HG03442 (cell line): ENCODE measurements around the gene TEF.

Source experiments
- ATAC-seq: cut with Tn5 transposase; IDR thresholded peaks from one replicate; pipeline ENCODE4 v1.9.1; 2021; ENCODE audit warnings: mild to moderate bottlenecking, moderate library complexity; ENCODE audit not compliant: unreplicated experiment

TEF gene

DNA sequence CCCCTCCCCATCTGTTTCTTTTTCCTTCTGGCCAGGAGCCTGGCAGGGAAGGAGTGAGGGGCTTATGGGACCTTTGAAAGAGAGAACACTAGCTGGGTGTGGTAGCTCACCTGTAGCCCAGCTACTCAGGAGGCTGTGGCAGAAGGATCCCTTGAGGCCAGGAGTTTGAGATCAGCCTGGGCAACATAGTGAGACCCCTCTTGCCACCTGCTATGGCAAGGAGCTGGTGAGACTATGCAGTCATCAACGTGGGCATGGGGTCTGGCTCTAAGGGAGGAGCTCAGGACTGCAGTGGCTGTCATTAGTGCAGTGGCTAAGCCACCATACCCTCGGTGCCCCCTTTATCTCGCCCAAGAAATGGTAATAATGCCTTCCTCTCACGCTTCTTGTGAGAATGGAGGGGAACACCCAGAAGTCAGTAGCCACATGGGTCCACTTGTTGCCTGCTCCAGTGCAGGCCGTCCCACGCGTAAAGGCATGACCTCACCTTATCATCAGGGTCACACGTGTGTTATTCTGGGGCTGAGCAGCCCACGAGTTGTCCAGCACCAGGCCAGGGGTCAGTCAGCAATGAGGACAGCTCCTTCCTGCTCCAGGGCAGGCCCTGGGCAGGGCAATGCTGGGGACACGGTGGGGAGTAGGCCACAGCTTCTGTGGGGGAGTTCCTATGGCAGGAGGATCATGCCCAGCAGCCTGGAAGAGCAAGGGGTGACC is 27.7 kb upstream of the TEF start:
- no peak for ATAC-seq

GRCh38 chr22:41354979-41355378 is 26.8 kb upstream of the TEF start:
- ATAC-seq: no peak

DNA sequence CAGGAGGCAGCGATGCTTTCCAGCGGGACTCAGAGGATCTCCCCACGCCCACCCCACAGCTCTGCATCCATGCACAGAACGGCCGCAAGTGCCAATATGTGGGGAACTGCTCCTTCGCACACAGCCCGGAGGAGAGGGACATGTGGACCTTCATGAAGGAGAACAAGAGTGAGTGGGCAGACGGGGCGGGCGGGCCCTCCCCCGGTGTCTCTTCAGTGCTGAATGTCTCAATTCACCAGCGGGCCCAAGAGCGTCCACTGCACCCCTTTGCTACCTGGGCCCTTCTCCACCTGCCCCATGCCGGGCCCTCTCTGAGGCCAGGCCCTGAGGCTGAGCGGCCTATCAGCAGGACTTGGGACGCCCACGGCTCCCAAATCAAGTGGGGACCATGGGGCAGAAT is 25.8 kb upstream of the TEF start:
- no peak for ATAC-seq

GRCh38 chr22:41356430-41357028 is 25.2 kb upstream of the TEF start:
- ATAC-seq: no peak

GRCh38 chr22:41357191-41357590 is 24.6 kb upstream of the TEF start:
- no peak for ATAC-seq

GRCh38 chr22:41358927-41359326 is 22.8 kb upstream of the TEF start:
- no peak for ATAC-seq

- no peak for ATAC-seq
Measured at GRCh38 chr22:41359376-41359775, 22.4 kb upstream of the TEF start.

DNA sequence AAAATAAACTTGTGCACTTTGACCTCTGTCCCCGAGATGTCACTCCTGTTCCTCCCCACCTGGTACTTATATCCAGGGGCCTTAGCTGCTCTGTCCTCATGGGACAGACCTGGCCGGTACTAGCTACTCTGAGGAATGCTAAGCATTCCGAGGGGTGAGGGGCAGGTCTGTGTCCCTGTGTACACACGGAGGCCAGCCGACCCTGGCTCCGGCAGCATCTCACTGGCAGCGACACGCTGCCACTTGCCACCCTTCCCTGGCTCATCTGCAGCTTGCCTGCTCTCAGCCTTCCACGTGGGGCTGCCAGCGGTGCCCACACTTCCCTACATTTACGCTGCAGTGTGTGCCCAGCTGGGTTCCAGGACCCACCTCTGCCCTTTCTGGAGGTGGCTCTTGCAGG is 21.6 kb upstream of the TEF start:
- no peak for ATAC-seq

DNA sequence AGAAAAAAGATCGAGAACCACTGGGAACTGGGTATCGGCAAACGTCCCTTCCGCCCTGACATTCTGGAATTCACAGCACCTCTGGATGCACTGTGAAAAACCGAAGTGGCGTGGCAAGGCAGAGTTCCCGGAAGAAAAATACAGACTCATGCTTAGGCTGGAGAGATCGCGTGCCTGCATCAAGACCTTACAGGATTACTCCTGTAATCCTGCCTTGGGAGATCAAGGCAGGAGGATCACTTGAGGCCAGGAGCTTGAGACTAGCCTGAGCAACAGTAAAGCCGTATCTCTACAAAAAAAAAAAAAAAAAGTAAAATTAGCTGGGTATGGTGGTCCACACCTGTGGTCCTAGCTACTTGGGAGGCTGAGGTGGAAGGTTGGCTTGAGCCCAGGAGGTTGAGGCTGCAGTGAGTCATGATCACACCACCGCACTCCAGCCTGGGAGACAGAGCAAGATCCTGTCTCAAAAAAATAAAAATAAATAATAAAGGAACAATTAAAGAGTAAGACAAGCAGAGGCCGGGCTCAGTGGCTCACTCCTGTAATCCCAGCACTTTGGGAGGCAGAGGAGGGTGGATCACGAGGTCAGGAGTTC is 19.9 kb upstream of the TEF start:
- ATAC-seq: no peak

DNA sequence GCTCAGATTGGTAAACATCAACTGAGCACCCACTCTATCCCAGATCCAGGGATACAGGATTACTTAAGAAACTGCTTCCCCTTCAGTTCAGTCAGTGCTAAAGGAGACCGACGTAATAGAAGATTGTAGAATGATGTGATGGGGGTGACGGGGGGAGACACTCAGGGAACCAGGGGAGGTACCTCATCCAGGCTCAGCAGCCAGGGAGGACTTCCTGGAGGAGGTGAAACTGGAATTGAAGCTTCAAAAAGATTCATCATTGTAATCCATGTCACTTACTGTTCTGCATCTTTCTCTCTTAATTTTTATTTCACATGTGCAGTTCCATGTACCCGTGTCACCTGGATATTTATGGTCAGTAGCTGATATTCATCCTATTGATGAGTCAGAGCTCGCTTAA is 19.1 kb upstream of the TEF start:
- no peak for ATAC-seq

DNA sequence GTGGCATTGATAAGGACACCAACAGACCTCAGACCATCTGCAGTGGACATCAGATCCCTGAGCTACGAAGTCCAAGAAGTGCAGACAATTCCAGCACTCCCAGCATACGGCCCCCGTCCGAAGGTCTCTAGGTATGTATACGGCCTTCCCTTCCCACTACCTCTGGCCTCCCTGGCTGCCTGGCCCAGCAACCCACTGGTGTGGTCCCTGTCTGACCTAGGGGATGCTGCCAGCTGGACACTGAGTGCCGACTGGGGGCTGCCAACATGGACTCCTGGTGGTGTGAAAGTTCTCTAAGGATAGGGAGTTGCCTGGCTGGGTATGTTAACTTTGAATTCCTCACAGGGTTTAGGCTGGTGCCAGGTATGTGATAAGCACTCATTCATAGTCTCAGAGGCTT is 17.5 kb upstream of the TEF start:
- no peak for ATAC-seq

GRCh38 chr22:41364955-41365354 is 16.8 kb upstream of the TEF start:
- no peak for ATAC-seq

GRCh38 chr22:41365425-41365824 is 16.3 kb upstream of the TEF start:
- no peak for ATAC-seq

- no peak for ATAC-seq
Measured at GRCh38 chr22:41366323-41367029, 15.3 kb upstream of the TEF start.

- no peak for ATAC-seq
Measured at GRCh38 chr22:41367039-41367679, 14.6 kb upstream of the TEF start.

DNA sequence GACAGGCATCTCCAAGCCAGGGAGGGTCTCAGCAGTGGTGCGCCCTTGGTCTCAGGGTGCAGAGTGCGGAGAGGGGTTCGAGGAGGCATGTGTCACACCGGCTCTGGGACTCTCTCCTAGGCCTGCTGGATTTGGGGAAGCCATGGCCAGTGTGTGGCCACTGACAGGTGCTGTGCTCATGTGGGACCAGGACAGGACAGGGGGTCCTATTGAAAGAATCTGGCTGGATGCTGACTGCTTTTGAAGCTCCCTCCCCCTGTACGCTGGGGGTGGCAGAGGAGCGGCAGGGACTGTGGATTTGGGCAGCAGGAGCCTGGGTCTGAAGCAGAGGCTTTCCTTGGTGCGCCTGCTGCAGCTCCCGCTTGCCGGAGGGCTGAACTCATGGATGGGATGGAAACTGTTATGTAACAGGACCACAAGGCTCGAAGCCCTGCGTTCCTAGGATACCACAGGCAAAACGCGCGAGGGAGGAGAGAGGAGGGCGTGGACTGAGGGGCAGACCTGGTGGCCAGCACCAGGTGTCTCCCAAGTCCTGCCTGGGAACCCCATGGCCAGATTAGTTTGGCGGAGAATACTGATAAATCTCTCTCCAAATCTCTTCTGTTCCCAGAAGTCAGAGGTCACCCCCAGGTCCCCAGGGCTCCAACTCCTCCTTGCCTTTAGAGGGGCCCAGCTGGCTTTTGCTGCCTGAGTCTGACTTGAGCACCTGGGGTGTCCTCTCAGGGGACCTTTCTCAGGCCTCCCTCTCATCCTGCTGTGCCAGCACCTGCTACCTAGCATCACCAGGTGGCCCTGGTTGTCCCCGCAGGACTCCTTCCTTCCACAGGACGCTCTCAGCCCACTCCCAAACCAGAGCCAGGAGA is 13.8 kb upstream of the TEF start:
- no peak for ATAC-seq

GRCh38 chr22:41368543-41369423 is 13.0 kb upstream of the TEF start:
- no peak for ATAC-seq

- ATAC-seq: no peak
Measured at GRCh38 chr22:41369424-41369745, 12.4 kb upstream of the TEF start.

DNA sequence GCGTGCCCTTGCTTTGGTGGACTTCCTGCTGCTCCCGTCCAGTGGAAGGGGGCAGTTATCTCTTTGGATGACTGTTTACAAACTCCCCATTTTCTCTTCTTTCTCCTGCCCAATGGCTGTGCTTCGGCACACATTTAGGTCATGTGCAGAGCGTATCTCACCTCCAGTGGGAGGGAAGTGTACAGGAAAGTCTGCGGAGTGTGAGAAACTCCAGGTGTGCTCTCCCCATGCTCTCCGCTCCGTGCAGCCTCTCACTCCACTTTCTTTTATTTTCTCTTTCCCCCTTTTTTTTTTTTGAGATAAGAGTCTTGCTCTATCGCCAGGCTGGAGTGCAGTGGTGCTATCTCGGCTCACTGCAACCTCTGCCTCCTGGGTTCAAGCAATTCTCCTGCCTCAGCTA is 11.9 kb upstream of the TEF start:
- no peak for ATAC-seq

- ATAC-seq: no peak
Measured at GRCh38 chr22:41377846-41378245, 3.9 kb upstream of the TEF start.
